ENCODE results near the gene LUC7L.
A peak's percentile ranks its signal among the peaks of the same experiment; 100 is the strongest.
"Not testable (repeated sequence)": the region's sequence is repeated elsewhere in the genome, so short reads cannot be mapped to it uniquely, and the experiment has no call there.

The LUC7L gene

DNA sequence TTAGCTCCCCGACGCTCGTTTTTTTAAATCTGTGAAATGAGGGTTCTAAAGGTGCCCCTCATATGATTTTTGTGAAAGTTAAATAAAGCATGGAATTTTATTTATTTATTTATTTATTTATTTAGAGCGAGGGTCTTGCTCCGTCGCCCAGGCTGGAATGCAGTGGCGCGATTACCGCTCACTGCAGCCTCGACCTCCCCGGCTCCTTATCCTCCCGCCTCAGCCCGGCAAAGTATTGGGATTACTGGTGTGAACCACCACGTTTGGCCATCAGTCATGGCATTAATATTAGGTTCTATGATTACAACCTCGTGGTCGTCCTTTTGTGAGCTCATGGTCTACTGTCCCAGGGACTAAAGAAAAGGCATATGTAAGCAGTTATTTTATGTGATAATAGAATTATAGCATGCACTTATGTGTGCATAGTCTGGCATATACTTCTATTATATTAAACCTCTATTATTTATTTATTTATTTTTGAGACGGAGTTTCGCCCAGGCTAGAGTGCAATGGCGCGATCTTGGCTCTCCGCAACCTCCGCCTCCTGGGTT is 557 bp upstream of the LUC7L start:
- DNase-seq (ENCODE audit: low spot score): no peak

DNA sequence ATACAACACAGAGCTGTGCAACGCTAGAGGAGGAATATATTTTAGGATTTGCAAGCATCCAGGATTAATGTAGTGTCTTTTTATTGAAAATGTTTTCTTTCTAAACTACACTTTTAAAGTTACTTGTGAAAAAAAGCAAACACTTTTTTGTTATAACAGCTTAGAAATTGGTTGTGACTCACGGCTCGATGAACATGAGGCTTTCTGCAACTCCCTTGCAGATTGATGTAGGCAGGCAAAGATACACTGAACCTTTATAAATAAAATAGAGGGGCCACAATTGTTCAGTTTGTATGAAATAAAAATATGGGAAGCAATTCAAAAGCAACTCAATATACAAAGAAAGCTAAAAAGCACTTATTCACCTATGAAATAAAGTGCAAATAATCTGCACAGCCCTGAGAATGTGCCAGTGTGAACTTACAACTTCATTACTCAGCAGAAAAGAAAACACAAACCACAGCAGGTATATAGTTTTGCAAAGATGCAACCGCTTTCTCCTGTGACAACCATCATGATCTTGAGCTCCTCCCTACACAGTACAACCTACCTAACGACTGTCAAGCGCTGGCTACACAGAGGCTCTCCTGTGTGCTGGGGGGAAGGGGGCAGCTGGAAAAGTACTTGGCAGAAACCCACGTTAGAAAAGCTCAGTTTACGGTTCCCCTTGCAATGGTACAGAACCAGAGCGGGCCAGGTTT is 948 bp downstream of the LUC7L start:
- no peak for DNase-seq (ENCODE audit: low spot score)

DNA sequence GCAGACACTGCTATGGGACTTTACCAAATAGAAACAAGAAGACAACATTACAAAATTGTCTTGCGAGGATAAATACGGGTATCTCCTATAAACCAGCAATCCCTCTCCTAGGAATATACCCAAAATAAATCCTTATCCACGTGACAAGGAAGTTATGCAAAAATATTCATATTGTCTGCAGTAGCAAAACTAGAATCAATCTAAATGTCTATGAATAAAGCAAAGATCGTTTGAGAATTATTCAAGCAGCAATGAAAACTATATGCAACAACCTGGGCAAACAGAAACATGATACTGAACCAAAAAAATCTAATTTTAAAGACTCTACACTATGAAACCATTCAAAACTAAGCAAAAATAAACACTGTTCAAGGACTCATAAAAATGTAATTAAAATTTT is 9.2 kb downstream of the LUC7L start:
- no peak for DNase-seq (ENCODE audit: low spot score)

DNA sequence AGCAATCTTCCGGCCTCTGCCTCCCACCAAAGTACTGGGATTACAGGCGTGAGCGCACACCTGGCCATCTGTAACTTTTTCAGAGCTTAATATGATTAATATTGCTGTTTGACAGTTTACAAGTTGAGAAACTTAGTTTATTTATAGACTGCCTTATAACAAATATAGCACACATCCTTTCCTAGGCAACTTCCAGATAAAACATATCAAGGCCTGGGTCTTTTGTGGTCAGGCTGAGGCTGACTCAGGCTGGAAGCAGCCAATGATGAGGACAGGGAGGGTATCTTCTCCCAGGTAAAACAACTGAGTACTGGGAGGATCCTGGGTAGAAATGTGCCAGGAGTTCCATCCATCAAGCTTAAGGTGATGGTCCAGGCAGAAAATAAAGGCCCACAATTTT is 16.2 kb downstream of the LUC7L start:
- DNase-seq (ENCODE audit: low spot score): no peak

DNA sequence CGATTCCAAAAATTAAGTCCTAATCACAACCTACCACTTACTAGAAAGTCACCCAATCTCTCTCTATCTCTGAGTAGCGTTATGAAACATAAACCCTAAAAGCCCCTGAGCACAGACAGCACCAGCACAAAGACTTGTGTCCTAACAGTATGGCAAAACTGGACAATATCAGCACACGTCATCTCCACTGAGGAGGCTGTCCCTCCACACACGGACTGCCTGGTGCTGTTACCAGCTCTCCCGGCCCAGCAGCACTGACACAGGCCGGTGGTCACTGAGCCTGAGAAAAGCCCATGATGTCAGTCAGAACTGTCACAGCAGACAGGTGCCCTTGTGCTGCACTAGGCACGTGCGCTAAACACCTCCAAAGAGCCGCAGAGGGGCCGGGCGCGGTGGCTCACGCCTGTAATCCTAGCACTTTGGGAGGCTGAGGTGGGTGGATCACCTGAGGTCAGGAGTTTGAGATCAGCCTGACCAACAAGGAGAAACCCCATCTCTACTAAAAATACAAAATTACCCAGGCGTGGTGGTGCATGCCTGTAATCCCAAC is 17.5 kb downstream of the LUC7L start:
- not testable (repeated sequence) for DNase-seq (ENCODE audit: low spot score)

DNA sequence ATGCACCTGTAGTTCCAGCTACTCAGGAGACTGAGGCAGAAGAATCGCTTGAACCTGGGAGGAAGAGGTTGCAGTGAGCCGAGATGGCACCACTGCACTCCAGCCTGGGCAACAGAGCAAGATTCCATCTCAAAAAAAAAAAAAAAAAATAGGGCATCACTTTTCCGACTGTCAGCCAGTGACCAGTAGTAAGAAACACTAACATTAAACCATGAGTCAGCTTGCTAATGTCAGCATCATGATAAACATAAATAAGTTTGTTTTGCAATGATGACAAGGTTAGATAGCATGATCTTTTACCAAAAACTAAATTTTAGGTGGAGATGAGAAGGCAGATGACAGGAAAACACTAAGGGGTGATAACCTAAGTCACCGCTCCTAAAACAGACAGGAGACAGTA is 19.9 kb downstream of the LUC7L start:
- not testable (repeated sequence) for DNase-seq (ENCODE audit: low spot score)

DNA sequence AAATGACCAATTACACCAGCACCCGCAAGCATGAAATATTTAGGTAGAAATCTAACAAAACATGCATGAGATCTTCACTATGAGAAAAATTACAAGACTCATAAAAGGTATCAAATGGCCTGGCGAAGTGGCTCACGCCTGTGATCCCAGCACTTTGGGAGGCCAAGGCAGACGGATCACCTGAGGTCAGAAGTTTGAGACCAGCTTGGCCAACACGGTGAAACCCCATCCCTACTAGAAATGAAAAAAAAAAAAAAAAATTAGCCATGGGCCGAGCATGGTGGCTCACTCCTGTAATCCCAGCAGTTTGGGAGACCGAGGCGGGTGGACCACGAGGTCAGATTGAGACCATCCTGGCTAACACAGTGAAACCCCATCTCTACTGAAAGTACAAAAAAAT is 25.2 kb downstream of the LUC7L start:
- not testable (repeated sequence) for DNase-seq (ENCODE audit: low spot score)

DNA sequence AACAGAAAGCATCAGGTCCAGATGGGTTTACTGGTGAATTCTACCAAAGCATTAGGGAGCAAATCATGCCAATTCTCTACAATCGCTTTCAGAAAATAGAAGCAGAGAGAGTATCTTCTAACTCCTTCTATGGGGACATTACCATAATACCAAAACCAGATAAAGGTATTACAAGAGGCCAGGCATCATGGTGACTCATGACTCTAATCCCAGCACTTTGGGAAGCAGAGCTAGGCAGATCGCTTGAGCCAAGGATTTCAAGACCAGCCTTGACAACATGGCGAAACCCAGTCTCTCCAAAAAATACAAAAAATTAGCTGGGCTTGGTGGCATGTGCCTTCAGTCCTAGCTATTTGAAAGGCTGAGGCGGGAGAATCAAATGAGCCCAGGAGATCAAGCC is 26.0 kb downstream of the LUC7L start:
- no peak for DNase-seq (ENCODE audit: low spot score)

DNA sequence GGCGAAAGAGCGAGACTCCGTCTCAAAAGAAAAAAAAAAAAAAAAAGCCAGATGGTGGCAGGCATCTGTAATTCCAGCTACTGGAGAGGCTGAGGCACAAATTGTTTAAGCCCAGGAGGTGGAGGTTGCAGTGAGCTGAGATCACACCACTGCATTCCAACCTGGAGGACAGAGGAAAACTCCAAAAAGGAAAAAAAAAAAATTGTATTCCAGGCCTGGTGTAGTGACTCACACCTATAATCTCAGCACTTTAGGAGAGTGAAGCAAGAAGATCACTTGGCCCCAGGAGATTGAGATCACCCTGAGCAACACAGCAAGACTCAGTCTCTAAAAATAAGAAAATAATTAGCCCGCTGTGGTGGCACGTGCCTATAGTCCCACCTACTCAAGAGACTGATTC is 28.9 kb downstream of the LUC7L start:
- no peak for DNase-seq (ENCODE audit: low spot score)

DNA sequence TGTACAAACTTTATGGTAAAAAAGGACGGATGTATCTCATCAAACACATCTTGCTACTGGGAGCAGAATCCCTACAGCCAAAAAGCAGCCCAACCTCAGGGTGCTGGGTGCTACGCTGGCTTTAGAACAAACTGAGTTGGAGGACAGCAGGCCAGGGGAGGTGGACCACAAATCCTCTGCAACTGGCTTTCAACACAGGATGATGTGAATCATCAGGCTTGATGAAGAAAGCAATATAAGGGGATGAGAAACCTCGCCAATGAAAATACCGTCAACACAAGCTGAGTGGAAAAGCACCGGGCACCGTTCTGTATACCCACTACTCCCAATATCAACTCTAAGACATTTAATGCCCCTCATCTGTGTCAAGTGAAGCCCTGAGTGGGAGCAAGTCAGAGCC is 34.7 kb downstream of the LUC7L start:
- no peak for DNase-seq (ENCODE audit: low spot score)

DNA sequence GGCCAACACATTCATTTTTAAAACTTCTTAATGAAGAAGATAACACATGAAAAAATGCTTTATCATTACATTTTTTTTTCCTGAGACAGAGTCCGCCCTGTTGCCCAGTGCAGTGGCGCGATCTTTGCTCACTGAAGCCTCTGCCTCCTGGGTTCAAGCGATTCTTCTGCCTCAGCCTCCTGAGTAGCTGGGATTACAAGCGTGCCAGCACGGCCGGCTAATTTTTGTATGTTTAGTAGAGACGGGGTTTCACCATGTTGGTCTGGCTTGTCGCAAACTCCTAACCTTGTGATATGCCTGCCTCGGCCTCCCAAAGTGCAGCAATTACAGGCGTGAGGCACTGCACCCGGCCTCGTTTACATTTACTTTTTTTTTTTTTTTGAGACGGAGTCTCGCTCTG is 35.8 kb downstream of the LUC7L start:
- DNase-seq (ENCODE audit: low spot score): no peak

DNA sequence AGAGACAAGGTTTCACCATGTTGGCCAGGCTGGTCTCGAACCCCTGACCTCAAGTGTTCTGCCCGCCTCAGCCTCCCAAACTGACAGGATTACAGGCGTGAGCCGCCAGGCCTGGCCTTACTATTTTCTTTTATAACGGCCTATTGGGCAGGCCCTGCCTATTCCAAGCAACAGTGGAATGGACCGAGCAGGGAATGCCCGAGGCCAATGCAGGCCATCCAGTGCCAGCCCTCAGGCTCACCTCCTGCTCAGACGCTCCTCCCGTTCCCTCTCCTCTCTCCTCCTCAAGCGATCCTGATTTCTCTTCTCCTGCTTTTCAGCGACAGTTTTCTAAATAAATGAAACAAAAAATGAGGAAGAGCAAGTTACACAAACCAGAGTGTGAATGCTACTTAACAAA is 36.6 kb downstream of the LUC7L start:
- DNase-seq (ENCODE audit: low spot score): no peak

DNA sequence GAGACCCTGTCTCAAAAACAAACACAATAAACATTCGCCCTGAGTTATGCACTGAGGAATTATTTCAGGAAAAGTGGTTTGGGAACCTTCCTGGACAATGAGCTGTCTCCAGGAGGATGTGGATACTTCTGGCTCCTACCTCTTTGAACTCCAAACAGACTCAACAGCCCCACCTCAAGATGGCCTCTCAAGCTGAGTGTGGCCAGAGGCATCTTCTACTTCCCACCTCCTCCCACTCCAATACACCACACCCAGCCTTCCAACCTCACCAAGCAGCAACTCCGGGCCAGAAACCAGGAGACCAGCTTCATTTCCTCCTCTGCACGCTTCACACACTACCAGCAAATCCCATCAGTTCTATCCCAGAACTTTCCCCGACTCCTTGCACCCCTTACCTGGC is 37.4 kb downstream of the LUC7L start:
- no peak for DNase-seq (ENCODE audit: low spot score)

DNA sequence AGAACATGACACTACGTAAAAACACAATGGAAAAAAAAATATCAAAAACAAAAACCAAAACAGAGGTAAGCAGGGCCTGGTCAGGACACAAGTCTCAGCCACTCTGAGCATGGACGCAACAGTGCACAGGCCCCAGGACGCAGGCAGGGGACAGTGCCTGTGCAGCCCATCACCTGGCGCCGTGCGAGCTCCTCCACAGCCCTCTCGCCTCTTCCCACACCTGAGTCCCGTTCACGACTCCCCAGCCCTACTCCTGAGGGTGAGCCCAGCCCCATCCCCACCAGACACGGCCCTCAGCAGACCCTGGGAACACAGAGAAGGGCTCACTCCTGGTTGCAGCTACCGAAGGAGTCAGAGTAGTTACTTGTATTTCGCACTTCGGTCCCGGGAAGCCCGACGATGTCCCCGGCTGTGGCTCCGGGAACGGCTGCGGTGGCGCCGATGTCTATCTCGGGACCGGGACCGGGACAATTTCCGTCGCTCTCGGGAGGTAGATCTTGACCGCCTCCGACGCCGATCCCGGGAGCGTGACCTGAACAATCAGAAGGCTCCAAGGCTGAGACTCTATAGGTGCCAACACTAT is 39.6 kb downstream of the LUC7L start:
- DNase-seq (ENCODE audit: low spot score): no peak

DNA sequence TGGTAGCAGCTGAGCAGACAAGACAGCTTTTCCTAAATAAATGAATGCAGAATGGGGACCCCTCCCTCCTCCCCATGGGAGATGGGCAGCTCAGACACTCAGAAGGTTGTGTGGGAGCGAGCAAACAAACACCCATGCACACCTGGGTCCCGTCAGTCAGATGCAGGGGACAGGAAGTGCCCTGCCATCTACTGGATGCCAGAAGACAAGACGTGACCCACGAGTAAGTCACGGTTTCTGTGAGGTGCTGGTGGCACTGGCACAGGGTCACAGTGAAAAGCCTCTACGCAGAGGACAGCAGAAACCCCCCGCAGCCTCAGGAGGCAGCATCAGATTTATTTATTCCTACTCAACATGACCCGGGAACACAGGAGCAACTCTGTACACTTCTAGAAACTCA is 40.6 kb downstream of the LUC7L start:
- no peak for DNase-seq (ENCODE audit: low spot score)

DNA sequence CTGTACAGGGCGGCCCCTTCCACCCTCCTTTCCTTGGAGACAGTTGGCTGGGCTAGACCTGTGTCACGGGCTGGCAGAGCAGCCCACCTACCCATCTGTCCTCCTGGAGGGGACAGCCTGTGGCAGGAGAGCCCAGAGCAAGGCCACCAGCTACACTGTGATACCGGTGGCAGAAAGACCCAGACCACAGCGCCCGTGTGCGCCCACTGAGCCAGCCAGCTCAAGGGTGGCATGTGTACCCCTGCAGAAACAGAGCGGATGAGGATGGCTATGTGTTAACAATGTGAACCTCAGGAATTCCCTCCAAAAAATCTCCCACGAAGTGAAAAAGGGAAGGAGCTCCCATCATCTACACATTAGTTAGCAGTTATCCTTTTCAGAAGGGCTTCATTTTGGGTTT is 41.9 kb downstream of the LUC7L start:
- DNase-seq (ENCODE audit: low spot score): peak; percentile 8

DNA sequence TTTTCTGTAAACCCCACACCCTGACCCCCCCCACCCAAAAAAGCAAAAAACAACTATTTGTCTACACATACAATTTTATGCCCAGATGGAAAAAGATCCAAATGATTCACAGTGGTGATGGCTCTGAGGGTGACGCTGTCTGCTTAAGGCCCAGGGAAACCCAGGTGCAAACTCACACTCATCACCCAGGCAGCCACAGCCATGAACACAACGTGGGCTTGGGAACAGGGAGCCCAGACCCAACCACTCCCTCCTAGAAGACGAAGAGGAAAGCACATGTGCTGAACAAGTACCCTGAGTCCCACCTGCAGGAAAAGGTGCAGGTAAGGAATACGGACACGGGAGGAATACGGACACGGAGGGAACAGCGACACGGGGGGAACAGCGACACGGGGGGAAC is 43.6 kb downstream of the LUC7L start:
- DNase-seq (ENCODE audit: low spot score): no peak

DNA sequence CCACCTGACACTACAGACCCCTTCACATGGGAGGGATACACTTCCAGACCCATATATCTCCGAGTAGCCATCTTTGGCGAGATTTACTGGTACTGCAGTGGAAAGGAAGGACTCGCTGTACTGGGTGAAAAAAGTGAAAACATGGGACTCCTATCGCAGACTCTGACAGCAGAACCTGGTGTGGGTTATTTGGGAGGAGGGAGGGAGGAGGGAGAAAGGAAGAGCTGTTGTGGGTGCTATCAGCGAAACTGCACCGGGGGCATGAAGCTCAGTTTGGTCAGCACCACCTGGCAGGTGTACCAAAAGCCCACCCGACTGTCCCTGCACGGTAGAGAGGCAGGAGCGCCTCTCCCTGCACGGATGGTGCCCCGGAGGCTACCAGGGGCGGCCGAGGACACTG is 44.0 kb downstream of the LUC7L start:
- no peak for DNase-seq (ENCODE audit: low spot score)

DNA sequence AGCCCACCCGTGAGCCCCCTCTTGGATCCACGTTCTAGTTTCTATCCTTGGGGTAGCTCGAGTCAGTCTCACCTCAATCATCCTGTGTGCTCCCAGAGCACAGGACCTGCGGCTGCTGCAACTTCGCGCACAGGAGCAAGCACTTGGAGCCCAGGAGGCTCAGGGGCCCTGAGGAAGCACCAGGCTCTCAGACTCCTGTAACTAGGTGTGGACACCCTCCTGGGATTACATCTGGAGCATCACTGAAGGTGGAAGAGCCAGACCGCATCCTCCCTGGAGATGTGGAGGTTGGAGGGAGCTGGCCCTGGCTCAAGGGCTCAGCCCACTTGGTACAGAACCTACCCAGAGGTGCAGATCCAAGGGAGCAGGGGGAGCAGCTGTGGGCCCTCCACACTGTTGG is 46.2 kb downstream of the LUC7L start:
- DNase-seq (ENCODE audit: low spot score): no peak

DNA sequence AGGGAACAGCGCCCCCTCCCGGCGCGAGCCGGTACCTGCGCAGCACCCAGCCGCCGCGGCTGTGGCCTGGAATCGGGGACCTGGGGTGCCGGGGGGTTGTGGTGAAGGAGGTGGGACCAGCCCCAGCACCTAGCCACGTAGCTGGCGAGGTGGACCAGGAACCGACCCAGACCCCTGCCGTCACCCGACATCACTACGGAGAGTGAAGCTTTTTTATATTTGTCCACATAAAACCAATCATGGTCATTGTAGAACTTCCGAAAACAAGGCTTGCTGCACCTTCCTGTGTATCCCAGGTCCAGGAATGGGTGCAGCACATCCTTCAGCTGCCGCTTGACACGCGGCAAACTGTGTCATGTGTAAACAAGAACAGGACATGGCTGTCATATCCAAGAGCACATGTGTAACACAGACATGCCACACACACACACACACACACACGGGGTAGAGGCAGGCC is 47.7 kb downstream of the LUC7L start:
- no peak for DNase-seq (ENCODE audit: low spot score)

DNA sequence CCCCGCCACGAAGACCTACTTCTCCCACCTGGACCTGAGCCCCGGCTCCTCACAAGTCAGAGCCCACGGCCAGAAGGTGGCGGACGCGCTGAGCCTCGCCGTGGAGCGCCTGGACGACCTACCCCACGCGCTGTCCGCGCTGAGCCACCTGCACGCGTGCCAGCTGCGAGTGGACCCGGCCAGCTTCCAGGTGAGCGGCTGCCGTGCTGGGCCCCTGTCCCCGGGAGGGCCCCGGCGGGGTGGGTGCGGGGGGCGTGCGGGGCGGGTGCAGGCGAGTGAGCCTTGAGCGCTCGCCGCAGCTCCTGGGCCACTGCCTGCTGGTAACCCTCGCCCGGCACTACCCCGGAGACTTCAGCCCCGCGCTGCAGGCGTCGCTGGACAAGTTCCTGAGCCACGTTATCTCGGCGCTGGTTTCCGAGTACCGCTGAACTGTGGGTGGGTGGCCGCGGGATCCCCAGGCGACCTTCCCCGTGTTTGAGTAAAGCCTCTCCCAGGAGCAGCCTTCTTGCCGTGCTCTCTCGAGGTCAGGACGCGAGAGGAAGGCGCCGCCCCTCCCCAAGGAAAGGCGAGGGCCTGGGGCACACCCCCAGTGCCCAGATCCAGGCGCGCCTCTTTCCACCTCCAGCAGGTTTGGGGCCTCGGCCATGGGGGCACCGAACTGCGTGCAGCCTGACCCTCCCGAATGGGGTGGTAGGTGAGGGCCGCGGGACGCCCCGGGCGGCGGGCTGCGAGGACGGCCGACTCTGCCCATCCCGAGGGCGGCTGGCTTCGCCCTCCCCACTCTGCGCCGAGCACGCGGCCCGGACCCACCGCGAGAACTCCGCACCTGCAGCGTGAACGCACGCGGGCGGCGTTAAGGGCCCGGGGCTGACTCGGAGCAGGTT is 48.3 kb downstream of the LUC7L start:
- peak; percentile 93 for DNase-seq (ENCODE audit: low spot score)

DNA sequence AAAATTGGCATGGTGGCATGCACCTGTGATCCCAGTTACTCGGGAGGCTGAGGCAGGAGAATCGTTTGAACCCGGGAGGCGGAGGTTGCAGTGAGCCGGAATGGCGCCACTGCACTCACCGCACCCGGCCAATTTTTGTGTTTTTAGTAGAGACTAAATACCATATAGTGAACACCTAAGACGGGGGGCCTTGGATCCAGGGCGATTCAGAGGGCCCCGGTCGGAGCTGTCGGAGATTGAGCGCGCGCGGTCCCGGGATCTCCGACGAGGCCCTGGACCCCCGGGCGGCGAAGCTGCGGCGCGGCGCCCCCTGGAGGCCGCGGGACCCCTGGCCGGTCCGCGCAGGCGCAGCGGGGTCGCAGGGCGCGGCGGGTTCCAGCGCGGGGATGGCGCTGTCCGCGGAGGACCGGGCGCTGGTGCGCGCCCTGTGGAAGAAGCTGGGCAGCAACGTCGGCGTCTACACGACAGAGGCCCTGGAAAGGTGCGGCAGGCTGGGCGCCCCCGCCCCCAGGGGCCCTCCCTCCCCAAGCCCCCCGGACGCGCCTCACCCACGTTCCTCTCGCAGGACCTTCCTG is 49.1 kb downstream of the LUC7L start, which contains the start of gene HBQ1:
TSS of gene HBQ1 (plus strand) at position 359 of the 575 bp plus-strand sequence. CDS start at position 387, 28 bp downstream.
- DNase-seq (ENCODE audit: low spot score): peak; percentile 89
